ENCODE results near the gene FOXJ3. TPM values are rescaled to one million over a fixed set of nuclear protein-coding genes. Genes with fewer than 3 reads are reported as not detected.

Gene FOXJ3
- total and polyA plus RNA-seq, 2 donors from 2014 or later = 11.8 to 45.5 TPM

DNA sequence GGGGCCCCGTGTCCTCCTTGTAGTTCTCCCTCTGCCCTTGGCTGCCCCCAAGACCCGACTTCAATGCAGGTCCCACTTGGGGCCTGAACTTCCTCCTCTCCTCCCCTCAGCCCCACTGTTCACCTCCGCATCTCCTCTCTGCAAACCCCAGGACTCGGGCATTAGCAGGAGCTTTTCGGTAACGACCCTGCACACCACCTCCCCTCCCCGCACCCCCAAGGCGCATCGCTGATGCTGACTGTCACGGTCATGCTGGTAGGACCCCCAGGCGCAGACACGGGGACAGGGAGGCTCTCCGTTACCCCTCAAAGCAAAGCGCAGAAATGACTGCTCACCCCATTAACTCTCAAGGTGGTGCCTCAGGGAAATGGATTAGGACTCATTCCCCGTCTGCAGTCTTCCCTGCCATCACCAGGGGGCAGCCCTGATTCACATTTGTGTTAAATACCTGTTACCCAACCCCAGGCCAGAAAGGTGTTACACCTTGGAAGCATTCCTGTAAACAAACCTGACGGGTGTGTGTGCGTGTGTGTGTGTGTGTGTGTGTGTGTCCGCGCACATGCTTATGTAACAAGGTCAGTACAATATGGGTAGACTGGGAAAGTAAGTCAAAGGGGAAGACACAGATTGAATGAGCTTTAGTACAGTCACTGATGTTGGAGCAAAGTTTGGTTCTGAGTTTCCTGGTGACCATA lies 188.3 kb downstream of the FOXJ3 start:
- Histone ChIP-seq H3K4me3 (ENCODE audit: low read length in 3 of 3) (no peak overlapping the region), H3K27me3 (ENCODE audit: control insufficient read depth, insufficient read depth, low read length) (peaks cover 3% of the 10 kb centered on the region), H3K36me3 (ENCODE audit: control insufficient read depth in 2 of 3, insufficient read depth in 3 of 3, low read length in 3 of 3) (no peaks in the 10 kb centered on the region), H3K9me3 (ENCODE audit: control insufficient read depth in 2 of 3, insufficient read depth in 1 of 3, low read length in 3 of 3) (no peaks in the 10 kb centered on the region), H3K4me1 (ENCODE audit: control insufficient read depth in 2 of 3, insufficient read depth in 2 of 3, low read depth in 1 of 3, low read length in 3 of 3) (peaks cover 0 to 5% (median 0%) of the 10 kb centered on the region in 3 donors), H3K27ac (ENCODE audit: low read depth in 2 of 2, low read length in 2 of 2) (no peak overlapping the region), H3K9ac (ENCODE audit: low read length in 3 of 3) (no peak overlapping the region)
- DNase-seq (peak; percentile 81 to 91 (median 83)), FAIRE-seq (peak; percentile 72)
- TF ChIP-seq, protein P1, sequence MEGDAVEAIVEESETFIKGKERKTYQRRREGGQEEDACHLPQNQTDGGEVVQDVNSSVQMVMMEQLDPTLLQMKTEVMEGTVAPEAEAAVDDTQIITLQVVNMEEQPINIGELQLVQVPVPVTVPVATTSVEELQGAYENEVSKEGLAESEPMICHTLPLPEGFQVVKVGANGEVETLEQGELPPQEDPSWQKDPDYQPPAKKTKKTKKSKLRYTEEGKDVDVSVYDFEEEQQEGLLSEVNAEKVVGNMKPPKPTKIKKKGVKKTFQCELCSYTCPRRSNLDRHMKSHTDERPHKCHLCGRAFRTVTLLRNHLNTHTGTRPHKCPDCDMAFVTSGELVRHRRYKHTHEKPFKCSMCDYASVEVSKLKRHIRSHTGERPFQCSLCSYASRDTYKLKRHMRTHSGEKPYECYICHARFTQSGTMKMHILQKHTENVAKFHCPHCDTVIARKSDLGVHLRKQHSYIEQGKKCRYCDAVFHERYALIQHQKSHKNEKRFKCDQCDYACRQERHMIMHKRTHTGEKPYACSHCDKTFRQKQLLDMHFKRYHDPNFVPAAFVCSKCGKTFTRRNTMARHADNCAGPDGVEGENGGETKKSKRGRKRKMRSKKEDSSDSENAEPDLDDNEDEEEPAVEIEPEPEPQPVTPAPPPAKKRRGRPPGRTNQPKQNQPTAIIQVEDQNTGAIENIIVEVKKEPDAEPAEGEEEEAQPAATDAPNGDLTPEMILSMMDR (IDR thresholded peaks at IDR 0.05; ENCODE audit: borderline replicate concordance, extremely low read depth, insufficient read depth) = peak; percentile 97
- intact Hi-C loops (cut with DNase I) = no loop called here

DNA sequence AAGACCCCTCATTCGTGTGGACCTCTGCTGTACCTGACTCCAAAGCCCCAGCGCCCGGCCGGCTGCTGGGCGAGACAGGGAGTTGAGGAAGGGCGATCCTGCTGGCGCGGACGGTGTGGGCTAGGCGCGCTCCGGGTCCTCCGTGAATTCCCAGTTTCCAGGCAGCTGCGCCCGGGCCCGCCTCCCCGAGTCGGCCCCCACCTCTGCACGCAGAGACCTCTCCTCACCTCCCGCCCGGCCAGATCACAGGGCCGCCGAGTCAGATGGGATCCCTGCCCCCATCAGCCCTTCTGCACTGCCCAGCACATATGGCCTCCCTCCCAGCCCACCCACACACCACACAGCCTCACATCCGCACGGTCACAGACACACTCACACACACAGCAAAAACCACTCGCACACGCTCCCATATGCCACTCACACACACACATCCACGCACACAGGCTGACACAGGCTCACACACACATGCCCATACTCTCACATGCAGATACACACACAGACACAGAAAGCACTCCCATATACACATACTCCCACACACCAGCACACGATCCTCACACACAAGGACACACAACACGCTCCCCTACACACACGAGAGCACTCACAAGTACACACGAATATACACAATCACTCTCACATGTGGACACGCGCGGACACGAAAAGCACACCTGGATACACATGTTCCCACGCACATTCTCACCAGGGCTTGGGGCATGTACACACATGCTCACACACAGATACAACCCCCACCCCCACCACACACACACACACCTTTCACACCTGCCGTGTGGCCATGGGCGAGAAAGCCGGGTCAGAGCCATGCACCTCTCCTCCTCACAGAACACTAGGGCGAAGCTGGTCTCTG lies 189.0 kb downstream of the FOXJ3 start:
- FAIRE-seq = no peak
- intact Hi-C loops (cut with DNase I) = no loop called here
- Histone ChIP-seq H3K27ac (ENCODE audit: low read depth in 2 of 2, low read length in 2 of 2) (no peak overlapping the region), H3K27me3 (ENCODE audit: control insufficient read depth, insufficient read depth, low read length) (peaks cover 3% of the 10 kb centered on the region), H3K36me3 (ENCODE audit: control insufficient read depth in 2 of 3, insufficient read depth in 3 of 3, low read length in 3 of 3) (no peaks in the 10 kb centered on the region), H3K4me1 (ENCODE audit: control insufficient read depth in 2 of 3, insufficient read depth in 2 of 3, low read depth in 1 of 3, low read length in 3 of 3) (peaks cover 0 to 5% (median 0%) of the 10 kb centered on the region in 3 donors), H3K9me3 (ENCODE audit: control insufficient read depth in 2 of 3, insufficient read depth in 1 of 3, low read length in 3 of 3) (no peaks in the 10 kb centered on the region), H3K4me3 (ENCODE audit: low read length in 3 of 3) (no peak overlapping the region), H3K9ac (ENCODE audit: low read length in 3 of 3) (no peak overlapping the region)
- DNase-seq = peak in 3 of 5 donors; percentile 12 to 28 (median 18)
- TF ChIP-seq, protein P1 (IDR thresholded peaks at IDR 0.05; ENCODE audit: borderline replicate concordance, extremely low read depth, insufficient read depth) = no peak

DNA sequence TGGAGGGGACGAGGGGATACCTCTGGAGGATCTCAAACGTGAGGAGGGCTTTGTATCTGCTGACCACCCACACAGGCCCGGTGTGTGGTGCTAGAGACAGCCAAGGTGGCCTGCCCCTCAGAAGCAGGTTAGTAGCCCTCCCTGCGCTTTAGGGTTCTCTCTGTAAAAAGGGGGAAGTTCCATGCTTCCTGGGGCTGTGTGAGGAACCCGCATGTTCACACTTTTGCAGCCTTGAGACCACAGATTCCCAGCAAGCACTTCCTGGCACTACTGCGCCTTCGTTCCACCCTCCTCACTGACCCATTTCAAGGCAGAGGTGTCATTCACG lies 189.7 kb downstream of the FOXJ3 start:
- DNase-seq (no peak), FAIRE-seq (no peak)
- H3K27ac ChIP-seq (ENCODE audit: low read depth in 2 of 2, low read length in 2 of 2) = no peak overlapping the region
- peaks cover 3% of the 10 kb centered on the region for H3K27me3 ChIP-seq (ENCODE audit: control insufficient read depth, insufficient read depth, low read length)
- no peaks in the 10 kb centered on the region for H3K9me3 ChIP-seq (ENCODE audit: control insufficient read depth in 2 of 3, insufficient read depth in 1 of 3, low read length in 3 of 3)
- H3K36me3 ChIP-seq (ENCODE audit: control insufficient read depth in 2 of 3, insufficient read depth in 3 of 3, low read length in 3 of 3) = no peaks in the 10 kb centered on the region
- TF ChIP-seq, protein P1 (IDR thresholded peaks at IDR 0.05; ENCODE audit: borderline replicate concordance, extremely low read depth, insufficient read depth) = no peak
- peaks cover 0 to 5% (median 0%) of the 10 kb centered on the region in 3 donors for H3K4me1 ChIP-seq (ENCODE audit: control insufficient read depth in 2 of 3, insufficient read depth in 2 of 3, low read depth in 1 of 3, low read length in 3 of 3)
- no peak overlapping the region for H3K9ac ChIP-seq (ENCODE audit: low read length in 3 of 3)
- no peak overlapping the region for H3K4me3 ChIP-seq (ENCODE audit: low read length in 3 of 3)
- intact Hi-C loops (cut with DNase I) = no loop called here
